Stimulated activated CD8-positive, alpha-beta memory T cell treated with anti-CD3 and anti-CD28 coated beads, Interleukin-2, amount 100 ng/mL, for 48 hours (primary cell): ENCODE measurements around the gene ZNF678.

Experiments
- DNase-seq, 2 donors: peaks; one replicate each; pipeline ENCODE4 v3.0.0-alpha.2; 2020; ENCODE audit warnings: low read depth in 2 of 2

ZNF678 gene

DNA sequence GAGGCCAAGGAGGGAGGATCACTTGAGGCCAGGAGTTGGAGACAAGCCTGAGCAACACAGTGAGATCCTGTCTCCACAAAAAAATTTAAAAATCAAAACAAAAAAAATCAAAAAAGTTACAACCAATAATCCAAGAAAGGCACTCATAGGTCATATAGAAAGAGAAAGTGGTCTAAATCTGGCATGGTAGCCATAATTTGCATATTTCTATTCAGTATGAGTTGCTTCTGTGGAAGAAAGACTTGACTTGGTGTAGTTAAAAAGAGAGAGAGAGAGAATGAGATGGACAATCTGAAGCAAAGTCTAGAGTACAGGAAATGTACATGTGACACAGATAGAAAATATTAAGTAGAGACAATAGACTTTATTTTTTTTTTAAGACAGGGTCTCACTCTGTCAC is 149.3 kb downstream of the ZNF678 start:
- DNase-seq = no peak

- DNase-seq = no peak
These were observed 155.6 kb downstream of the ZNF678 start for GRCh38 chr1:227718932-227719331.

- no peak for DNase-seq
These were observed 160.1 kb downstream of the ZNF678 start for GRCh38 chr1:227723474-227723873.

GRCh38 chr1:227725046-227725445 is 161.7 kb downstream of the ZNF678 start:
- no peak for DNase-seq

GRCh38 chr1:227726318-227726717 is 163.0 kb downstream of the ZNF678 start:
- no peak for DNase-seq
